GM12875 (cell line): ENCODE measurements around the gene KCNH2.

Experiments used
- H3K4me3 ChIP-seq: one replicate; pipeline ENCODE4 v1.5.1; 2011; ENCODE audit warnings: low read depth, low read length, control low read depth
- TF ChIP-seq, protein P1 (sequence below): IDR thresholded peaks from 2 replicates; pipeline ENCODE4 v1.5.1; 2011; ENCODE audit warnings: low read depth, mild to moderate bottlenecking, control low read depth, inconsistent platforms, low read length, moderate library complexity, borderline replicate concordance; ENCODE audit not compliant: insufficient read depth

KCNH2 gene

DNA sequence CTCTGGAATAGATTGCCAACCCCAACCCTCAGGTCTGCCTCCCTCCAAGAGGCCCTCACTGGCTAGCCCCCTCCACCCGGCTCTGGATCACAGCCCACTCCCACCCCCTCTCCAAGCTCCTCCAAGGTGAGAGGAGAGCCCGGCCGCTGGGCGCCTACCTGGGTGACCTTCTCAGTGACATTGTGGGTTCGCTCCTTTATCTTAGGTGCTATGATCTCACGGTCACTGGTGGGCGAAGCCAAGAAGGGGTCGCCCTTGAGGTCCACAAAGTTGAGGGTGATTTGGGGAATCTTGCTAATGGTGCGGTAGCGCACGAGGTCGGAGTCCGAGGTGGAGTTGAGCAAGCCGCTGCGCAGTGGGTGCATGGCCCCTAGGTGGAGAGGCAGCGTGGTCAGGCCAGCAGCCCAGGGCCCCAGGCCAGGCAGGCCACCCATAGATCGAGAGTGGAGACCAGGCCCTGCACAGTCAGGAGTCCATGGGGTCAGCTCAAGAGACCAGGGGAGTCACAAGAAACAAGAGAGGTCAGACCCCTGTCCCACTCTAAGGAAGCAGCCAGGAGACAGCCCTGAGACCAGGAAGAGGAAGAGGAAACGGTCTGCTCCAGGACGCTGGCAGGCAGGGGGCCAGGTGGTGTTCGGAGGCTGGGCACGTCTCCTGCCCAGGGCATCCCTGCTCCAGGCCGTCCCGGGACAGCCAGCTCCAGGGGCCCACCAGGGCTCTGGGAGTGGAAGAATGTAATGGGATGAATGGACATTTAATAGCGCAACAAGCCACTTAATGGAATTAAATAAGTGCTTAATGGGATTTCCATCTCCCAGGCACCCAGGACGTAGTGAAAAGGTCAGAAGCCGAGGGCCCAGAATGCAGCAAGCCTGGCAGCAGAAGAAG, 20.7 kb downstream of the KCNH2 start:
- H3K4me3 ChIP-seq: no peak overlapping the region

DNA sequence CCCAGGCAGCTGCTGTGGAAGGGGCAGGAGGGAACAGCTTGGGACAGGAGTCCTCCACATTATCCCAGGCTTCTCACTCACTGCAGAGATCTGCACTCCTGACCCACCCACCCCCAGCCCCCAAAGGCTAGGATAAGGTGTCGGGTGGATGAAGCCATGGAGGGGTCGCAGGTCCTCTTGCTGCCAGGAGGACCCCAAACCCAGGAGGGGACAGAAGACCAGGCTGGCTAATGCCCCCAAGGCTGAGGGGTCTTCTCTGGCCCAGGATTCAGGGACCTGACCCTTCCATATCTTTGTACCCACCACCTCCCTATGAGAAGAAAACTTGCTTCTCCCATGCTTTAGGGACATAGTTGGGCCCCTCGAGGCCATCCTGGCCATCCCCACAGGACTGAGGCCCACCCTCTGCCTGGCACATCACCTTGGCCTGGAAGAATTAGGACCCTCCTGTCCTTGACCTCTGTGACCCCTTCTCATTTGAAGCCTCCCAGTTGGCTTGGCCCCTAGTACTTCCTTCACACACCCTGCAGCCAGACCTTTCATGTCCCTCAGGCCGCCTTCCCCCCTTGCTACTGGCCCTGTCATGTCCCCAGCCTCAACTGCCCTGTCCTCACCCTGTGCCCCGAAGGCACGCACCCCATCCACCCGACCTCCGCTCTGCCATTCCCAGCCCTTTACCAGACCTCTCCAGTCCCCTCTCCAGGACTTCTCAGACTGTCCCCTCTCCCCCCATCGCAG, 21.6 kb downstream of the KCNH2 start:
- H3K4me3 ChIP-seq: no peak overlapping the region
- TF ChIP-seq, protein P1, sequence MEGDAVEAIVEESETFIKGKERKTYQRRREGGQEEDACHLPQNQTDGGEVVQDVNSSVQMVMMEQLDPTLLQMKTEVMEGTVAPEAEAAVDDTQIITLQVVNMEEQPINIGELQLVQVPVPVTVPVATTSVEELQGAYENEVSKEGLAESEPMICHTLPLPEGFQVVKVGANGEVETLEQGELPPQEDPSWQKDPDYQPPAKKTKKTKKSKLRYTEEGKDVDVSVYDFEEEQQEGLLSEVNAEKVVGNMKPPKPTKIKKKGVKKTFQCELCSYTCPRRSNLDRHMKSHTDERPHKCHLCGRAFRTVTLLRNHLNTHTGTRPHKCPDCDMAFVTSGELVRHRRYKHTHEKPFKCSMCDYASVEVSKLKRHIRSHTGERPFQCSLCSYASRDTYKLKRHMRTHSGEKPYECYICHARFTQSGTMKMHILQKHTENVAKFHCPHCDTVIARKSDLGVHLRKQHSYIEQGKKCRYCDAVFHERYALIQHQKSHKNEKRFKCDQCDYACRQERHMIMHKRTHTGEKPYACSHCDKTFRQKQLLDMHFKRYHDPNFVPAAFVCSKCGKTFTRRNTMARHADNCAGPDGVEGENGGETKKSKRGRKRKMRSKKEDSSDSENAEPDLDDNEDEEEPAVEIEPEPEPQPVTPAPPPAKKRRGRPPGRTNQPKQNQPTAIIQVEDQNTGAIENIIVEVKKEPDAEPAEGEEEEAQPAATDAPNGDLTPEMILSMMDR: no peak

More for the DNA sequence above, 20.7 kb downstream of the KCNH2 start:
- TF ChIP-seq, protein P1: no peak

DNA sequence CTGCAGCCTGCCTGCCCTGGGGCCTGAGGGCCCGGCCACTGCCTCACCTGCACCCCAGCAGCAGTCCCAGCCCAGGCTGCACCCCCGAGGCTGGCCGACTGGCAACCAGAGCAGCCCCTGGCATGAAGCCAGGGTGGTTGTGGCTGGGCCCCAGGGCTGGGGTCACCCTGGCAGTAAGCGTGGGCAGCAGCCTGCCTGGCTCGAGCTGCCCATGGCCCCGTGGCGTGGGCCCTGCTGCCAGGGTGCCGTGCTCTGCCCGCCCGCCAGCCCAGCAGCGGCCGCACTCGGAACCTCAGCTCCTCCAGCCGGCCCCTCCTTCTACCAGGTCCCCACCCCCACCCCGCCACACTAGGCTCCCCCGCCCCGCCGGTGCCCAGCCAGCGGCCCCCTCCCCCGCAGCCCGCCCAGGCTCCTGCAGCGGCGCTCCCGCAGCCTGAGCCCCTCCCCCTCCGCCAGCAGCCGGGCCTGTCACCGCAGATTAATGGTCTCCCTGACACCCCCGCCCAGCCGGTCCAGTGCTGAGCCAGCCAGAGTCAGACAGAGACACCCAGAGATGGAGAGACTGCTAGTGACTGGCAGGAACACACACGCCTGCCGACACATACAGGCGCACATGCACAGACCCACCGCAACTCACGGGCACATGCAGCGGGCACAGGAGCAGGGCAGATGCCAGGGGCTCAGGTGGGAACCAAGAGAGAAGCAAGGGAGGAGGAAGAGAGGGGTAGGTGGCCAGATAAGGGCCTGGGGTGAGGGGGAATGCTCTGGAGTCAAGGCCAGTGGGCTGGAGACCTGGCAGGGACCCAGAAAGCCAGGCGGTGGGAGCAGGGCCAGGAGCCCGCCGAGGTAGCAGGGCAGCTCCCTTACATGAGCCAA, 22.4 kb downstream of the KCNH2 start:
- TF ChIP-seq, protein P1: no peak
- no peak overlapping the region for H3K4me3 ChIP-seq

DNA sequence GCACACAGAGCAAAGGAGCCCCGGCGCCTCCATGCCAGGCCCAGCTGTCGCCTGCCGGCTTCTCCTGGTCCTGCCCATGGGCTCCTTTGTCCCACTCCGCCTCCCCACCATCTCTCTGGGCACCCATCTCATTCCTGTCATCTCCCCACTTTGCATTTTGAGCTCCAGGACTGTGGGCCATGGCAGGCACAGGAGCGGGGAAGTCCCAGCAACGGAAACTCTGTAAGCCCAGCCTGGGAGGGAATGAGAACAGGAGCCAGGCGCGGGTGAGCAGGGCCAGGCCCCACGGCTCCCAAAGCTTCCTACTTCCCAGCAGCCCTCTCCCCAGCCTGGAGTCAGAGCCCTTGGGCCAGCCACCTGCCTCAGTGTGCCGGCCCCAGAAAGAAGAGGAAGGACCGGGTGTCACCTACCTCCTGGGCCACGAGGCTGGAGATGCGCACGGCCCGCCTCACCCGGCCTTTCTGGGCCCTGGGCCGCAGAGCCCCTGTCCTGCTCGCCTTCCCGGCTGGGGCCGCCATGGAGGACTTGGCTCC, 23.1 kb downstream of the KCNH2 start:
- no peak overlapping the region for H3K4me3 ChIP-seq
- TF ChIP-seq, protein P1: no peak

DNA sequence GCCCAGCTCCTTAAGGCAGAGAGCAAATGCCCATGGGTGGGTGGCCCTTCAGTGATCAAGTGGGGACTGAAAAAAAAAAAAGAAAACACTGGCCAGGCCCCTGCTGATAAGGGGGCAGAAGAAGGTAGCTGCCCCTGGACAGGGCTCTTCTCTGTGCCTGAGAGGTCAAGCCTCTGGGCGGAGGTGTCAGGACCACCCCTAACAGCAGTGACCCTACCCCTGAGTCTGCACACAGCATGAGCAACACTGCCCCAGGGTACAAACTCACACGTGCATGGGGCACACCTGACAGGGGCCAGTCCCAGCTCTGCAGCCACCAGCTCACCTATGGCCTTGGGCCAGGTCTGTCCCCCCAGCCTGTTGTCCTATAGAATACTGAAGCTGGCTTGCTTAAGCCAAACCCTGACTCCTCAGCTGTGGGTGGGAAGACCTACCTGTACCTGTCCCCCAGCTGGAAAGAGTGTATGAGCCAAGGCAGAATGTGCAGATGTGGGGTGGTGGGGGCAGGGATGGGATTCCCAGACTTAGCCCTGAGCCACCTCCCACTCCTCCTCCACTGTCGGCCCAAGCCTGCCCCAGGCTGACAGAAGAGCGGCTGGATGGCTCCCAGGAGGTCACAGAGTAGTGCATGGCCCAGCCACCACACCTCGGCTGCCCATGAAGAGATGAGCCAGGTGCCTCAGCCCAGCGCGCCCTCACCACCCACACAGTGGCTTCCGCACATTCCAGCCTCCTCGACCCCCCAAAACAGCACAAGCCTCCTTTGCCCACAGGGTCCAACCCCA, 23.7 kb downstream of the KCNH2 start:
- H3K4me3 ChIP-seq: no peak overlapping the region
- TF ChIP-seq, protein P1: no peak
